NCI-H2196 treated with DMSO at 0.1 percent for 48 hours (cell line): ENCODE data around the gene BRINP1.

ENCODE experiments used
- DNase-seq: peaks from one replicate; lab custom pipeline; 2025; ENCODE audit not compliant: unreplicated experiment; lab: John Stamatoyannopoulos, UW

Gene BRINP1

DNA sequence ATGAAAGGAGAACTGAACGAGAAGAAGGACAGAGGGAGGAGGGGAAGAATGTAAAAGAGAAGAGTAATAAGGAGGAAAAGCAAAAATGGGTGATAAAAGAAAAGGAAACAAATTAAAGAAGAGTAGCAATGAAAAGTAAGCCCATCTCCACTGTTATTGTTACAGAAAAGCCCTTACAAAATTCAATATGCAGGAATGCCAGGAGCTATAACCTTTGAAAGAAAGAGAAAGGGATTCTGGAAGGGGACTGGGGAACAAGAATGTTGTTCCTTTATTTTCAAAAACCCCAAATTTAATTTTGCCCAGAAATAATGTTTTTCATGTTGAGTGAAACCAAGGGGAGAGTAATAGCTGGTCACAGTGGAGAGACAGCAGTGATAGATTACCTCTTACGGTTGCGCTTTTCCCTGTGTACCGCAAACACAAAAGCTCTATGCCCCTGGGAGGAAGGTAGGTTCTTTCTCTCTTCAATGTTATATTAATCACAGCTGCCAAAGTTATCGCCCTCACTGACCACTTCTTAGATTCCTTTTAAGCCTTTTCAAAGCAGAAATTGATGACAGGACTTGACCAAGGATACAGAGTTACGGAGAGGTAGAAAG is 86.7 kb downstream of the BRINP1 start:
- no peak for DNase-seq

DNA sequence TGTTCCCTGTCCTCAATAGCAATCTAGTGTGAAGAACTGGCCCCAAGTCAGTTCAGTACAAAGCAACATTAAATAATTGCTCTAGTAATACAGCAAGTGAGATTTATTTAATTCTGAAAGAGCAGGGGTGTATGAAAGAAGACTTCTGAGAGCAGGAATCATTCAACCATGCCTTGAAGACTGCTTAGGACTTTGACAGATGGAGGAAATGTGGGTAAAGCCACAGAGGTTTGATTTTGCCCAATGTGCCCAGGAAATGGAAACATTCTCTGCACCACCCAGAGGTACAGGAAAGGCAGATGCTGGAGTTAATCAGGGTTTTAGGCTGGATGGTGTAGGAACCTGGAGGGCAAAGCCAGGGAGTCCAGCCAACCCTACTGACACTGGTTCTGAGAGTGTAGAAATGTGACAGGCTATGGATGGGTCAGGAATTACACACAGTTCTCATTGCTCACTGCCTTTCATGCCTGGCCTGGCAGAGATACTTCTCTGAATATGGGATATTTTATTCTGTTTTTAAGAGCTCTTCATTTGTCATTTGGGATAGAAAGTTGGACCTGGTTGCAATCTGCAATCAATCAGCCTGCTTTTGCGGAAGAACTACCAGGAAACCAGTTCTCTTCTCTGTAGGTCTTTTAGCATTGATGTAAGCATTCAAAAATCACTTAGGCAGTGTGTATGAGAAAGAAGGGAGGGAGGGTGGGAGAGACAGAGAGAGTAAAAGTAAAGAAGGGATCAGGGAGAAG is 88.3 kb downstream of the BRINP1 start:
- no peak for DNase-seq

DNA sequence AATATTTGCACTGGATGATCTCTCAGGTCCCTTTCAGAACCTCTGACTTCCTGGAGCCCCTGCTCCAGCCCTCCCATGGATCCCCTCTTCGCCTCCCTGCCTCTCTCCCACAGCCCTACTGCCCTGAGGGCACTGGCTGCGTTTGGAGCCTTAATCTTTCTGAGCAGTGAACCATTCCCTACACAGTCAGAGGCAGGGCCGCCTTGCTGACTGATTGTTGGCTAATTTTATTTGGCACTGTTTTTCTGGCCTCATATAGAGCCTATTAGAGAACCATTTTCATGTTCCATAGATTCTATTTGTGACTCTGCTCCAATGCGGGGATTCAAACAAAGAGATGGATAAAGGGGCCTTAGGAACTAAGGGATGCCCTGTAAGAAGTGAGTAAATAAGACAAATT is 91.1 kb downstream of the BRINP1 start:
- DNase-seq: no peak

DNA sequence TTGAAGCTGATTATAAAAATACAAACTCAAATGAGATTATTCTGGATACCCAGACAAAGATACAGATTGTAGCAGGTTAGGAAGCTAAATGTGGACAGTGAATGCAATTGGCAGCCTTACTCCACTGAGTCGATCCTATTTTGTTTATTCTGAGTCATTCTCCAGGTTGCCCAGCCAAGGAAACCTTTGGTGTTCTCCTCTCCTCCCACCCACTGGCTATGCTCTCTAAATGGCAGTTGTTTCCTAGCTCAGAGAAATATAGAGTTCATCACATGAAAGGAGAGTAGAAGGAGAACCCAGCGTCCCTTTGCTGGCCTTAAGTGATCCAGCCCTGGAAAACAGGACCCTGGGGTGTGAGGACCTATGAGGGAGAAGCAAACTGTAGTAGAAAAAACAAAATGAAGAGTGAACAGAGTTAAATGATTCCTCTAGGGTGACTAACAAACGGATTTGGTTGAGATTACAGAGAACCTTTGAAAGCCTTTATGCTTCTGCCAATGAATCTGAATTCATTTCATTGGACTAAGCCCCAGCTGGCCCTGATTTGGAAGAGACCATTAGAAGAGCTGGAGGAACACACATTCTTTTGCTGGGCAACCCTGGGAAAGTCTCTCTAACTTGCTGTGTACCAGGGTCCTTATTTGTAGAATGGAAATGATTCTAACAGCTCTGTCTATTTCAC is 95.1 kb downstream of the BRINP1 start:
- no peak for DNase-seq

DNA sequence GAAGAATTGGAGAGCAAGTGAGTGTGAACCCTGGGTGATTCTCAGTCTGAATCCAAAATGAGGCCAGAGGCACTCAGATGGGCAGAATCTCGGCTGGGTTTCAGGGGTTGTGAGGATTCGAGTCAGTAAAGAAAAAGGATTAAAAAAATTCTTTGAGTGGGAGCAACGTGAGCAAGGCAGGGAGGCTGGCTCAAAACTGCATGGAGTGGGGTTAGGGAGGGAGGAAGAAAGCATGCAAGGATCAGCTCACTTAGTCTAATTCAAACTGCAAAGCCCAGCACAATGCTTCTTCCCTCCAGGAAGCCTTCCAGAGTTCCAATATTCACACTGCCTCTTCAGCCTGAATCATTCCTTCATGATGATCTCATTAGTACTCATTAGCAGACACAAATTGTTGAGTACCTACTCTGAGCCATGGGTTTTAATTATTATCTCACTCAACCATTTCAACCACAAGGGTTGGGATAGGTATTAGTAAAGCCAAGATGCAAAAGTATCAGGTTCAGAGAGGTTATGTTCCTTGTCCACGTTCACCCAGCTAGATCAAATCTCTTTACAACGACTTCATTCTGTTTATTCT is 95.8 kb downstream of the BRINP1 start:
- DNase-seq: no peak

DNA sequence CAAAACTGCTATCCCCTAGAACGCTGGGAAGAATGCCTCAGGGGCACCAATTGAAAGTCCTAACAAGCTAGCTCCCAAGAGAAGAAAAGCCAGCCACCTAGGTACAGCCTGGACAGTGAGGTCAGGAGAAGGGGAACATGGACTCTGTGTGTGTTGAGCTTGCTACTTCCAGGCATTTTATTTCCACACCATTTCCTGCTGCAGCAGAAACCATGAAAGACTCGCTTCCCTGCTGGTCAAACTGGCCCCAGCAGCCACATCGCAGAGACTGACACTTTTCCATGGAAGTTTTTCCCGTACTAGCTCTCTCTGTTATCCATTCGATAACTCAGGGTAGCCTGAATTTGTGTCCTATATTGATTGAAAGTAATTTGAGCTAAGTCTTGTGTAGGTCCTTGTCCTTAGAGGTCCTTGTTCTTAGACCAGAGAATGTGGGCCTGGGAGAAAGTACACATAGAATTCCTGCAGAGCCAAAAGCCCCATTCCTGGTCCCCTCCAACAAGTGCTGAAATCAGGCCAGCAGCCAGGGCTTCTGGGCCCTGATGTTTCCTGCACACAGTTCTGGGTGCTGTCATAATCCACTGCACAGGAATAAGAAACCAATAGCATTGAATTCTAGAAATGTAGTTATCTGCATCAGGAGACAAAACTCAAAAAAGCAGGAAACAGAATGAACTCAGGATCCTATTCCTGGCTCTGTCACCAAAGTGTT is 96.6 kb downstream of the BRINP1 start:
- no peak for DNase-seq

DNA sequence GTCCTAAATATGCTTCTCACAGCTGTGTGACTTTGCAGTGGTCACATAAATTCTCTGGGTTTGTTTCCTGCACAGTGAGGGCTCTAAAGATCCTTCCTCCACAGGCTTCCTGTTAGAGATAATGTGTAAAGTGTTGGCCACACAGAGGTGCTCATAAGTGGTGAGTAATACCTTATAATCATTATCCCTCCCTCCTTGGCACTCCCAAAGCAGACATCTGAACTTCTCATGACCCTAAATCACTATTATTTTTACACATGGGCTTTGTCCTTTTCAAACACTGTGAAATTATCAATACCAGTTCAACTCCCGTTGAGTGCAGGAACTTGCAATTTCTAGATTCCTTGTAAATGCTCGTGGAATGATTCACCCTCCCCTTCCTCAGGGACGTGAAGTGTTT is 100.2 kb downstream of the BRINP1 start:
- no peak for DNase-seq

DNA sequence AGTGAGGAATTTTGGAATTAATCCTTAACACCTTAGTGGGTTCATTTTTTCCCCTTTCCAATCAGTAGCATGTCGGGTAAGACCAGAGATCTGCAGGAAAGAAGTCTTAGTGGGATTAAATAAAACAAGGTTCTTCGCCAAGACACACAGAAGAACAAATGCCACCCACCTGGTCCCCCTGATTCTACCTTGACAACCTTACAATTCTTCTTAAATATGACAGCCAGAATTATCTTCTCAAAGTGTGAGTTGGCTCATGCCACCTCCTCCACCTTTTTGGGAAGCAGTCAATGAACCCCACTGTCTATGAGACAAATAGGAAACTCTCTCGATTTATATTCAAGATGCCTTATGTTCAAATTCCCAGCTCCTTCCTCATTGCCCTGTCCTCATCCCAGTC is 105.1 kb downstream of the BRINP1 start:
- no peak for DNase-seq

DNA sequence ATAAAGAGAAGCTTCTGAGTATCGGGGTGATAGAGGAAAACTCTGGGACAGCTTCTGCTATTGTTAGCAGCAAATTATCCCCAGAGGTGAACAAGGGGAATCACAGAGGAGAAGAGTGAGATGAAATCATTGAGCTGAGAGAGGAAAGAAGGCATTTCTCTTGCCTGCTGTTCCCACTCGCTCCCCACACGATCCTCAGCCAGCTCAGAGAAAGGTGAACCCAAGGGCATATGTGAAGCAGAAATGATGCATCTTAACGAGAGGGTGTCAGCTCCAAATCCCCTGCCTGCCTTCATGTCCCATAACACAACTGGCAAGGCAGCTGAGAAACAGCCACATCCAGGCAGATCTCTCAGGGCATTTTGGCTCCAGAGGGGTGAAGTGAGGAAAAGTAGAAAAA is 111.6 kb downstream of the BRINP1 start:
- DNase-seq: no peak

DNA sequence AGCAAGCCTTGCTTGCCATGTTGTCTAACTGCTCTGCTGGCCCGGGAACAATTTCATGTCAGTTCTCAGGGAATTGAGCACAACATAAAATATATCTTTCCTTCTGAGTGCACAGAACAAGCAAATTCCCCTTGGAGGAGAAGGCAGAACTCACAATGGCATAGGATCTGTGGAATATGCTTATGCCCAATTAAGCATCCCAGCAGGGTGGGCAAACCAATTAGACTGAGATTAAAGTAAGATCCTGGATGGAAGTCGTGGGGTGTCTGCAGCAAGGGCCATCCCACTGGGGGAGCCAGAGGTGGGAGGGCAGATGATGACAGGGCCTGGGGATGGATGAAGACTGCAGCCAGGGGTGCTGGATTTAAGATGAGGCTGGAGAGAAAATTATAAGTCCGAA is 114.1 kb downstream of the BRINP1 start:
- no peak for DNase-seq

DNA sequence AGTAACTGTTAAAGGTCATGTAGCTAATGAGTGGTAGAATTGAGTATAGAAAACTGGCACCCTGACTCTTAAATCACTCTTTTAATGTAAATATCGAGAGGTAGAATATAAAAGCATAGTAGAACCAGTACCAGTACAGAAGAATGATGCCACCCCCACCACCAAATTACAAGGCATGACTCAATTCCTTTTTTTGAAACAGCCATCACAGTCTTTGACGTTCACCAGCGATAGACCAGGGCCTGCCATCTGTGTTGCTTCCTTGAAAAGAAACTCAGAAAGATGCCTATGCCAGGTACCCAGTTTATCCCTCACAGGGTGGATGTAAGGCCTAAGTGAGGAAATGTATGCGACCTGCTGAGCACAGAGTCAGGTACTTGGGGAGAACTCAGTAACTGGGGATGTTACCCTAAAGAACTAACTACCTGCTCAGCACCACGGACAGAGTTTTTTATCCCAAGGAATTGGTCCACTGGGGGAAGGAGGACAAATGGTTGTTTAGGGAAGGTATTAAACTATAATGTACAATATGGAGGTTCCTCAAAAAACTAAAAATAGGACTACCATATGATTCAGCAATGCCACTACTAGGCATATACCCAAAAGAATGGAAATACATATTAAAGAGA is 116.5 kb downstream of the BRINP1 start:
- no peak for DNase-seq

DNA sequence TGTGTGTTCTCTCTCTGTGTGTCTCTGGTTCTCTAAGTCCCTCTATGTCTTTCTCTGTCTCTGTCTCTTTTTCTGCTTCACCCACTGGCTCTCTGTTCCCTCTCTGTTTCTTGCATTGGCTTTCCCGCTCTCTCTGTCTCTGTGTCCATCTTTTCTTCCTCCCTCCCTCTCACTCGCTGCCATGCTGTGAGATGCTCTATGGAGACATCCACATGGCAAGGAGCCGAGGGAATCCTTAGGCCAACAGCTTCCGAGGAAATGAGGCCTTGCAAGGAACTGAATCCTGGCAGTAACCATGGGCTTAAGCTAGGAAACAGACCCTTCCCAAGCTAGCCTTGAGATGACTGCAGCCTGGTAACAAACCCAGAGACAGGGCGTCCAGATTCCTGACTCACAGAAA is 117.3 kb downstream of the BRINP1 start:
- no peak for DNase-seq

DNA sequence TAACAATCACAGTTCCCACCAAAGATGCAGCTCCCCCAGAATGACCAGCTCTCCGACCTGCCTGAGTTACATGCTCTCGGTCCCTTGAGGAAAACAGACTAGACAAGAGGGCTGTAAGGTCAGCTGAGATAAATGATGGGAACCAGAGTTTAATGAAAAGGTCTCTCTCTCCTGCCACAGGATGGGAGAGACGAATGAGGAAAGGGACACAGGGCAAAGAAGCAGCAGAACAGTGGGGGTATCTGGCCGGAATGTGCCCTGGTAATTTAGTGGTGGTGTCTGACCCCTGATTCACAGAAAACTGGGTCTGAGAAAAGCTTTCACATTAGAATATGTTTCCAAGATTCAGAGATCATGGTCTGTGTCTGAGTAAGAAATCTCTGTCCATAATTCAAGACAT is 118.5 kb downstream of the BRINP1 start:
- no peak for DNase-seq

DNA sequence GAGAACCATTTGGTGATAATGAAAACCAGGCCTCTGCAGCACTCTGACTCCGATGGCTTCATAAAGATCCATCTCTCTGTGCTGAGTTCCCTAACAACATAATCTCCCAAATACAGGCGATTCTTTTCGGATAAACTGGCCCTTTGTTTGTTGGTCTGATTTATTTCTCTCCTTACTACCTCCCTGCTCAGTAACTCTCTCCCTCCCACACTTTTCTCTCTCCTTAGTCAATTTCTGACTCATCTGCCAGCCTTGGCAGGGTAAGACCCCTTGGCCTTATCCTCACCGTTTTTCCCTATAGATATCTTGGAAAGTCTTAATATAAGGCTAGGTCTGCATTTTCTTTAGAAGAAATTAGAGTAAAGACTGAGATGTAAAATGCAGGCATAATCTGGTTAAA is 128.7 kb downstream of the BRINP1 start:
- DNase-seq: no peak

DNA sequence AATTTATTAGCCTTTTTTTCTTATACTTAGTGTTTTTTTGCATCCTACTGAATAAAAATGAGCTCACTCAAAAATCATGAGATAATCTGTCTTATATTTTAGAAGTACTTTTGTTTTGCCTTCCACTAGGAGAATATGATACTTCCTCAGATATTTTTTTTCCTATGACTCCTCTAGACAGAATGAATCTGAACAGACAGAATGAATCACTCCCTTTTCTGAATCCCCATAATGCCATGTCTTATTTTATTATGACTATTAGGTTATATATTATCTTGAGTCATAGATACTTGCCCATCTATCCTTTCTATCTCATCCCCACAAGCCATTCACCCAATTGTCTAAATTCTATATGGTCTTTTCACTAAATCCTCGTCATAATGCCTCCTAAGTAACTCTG is 134.6 kb downstream of the BRINP1 start:
- no peak for DNase-seq

DNA sequence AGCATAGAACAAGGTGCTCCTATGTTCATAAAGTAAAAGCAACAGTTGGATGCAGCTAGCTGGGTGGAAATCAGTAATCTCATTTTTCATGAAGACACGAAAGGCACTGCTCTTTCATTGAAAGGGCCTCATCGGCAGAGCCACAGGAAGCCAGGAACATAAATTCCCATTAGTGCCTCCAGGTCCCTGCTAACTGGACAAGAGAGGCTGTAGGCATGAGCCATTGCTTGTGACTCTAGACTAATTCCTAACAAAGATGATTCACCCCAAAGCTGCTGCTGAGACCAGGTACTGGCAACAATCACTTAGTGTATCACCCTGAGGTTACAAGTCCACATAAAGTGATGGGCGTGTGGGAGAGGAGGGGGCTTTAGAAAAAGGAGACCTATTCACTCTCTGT is 141.8 kb downstream of the BRINP1 start:
- DNase-seq: no peak

DNA sequence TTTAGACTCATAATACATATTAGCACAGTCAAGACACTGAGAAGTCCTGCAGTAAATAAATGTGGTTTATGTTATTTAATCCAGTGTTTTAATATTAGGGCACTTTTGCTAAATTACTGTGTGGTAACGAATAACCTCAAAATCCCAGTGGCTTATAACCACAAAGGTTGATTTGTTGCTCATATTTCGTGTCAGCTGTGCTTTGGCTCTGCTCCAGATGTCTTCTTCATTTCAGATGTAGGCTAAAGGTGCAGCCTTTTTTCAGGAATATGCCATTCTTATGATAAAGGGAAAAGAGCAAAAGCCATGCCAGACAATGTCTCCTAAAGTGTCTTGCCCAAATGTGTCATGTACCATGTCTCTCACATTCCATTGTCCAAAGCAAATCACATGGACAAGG is 144.8 kb downstream of the BRINP1 start:
- DNase-seq: no peak

DNA sequence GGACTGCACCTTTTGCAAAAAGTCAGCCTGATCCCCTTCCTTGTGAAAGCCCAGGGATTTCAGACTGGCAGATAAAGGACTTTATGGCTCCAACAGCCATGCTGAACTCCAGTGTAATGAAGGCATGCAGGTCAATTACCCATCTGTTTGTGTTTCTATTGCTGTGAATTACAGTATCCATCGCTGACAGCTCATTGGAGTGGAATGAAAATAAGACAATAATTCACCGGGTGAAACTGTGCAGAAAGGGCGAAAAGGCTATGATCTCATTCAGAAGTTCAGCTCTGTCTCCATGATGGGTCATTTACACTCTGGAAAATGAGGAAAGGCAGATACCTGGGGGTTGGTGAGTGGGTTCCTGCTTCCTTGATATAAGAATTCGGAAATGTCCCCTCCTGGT is 148.0 kb downstream of the BRINP1 start:
- DNase-seq: no peak

DNA sequence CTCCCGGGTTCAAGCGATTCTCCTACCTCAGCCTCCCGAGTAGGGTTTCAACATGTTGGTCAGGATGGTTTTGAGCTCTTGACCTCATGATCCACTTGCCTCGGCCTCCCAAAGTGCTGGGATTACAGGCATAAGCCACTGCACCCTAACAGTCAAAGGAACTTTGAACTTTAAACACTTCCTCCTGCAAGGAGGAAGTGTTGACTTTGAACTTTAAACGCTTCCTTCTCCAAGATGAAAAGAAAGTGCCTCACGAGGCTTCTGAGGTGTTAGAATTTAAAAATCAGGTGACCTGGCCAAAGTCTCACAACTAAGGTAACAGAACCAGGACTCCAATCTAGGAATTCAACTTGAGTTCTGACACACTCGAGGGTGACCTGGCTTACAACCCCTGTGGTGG is 150.9 kb downstream of the BRINP1 start:
- no peak for DNase-seq

DNA sequence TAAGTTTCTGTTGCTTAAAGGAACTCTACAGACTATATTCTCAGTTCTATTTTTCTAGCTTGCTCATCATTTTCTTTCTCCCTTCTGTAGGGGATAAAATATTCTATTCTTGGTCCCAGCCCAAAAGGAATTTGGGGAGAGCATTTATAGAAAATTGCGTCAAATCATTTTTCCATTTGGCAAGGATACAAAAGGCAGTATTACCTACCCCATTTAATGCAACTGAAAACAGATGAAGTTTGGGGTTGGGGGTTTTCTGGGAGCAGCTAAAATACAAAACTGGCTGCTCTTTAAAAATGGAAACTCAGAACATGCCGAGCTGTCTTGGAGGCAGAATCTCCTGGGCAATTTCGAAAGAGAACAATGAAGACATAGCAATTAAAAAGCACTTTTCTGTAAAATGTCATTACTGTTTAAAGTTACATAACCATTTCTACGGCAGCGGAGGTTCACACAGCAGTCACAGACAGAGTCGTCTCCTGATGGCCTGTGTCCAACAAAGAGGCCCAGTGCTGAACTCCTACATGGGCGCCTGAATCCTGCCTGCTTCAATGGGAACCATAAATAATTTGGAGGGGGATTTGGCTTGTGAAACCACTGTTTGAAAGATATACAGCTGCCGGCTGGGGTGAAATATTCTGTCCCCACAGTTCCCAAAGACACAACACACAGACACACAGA is 152.4 kb downstream of the BRINP1 start:
- no peak for DNase-seq

DNA sequence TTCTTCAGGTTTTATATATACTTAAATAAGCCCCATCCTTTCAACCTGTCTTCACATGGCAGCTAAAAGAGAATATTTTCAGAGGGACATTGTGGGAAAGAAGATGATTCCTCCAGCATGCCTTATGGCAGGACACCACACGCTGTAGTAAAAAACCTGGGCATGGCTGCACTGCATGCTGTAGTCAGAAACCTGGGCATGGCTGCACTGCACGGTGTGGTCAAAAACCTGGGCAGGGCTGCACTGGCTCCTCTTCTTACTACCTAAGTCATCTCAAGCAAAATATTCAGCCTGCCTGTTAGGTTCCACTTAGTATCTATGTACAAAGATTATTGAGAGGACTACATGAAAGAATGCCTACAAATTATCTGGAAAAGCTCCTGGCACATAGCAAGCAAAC is 153.6 kb downstream of the BRINP1 start:
- no peak for DNase-seq
